ENCODE data around the gene VTN.

The VTN gene

GRCh38 chr17:28320215-28321061 lies 49.7 kb downstream of the VTN start:
- no peaks in the 10 kb centered on the region for H3K79me2 ChIP-seq
- no peak overlapping the region for H3K27ac ChIP-seq
- H3K9ac ChIP-seq = no peak overlapping the region
- H3K9me3 ChIP-seq (ENCODE audit: control insufficient read depth, low read length) = no peaks in the 10 kb centered on the region
- TF ChIP-seq CTCF (IDR thresholded peaks at IDR 0.05) = no peak
- H3K36me3 ChIP-seq (ENCODE audit: control insufficient read depth, insufficient read depth, low read length) = no peaks in the 10 kb centered on the region
- H3K27me3 ChIP-seq (ENCODE audit: control insufficient read depth, insufficient read depth, low read length) = no peaks in the 10 kb centered on the region
- H3K4me1 ChIP-seq = no peaks in the 10 kb centered on the region
- H3K4me3 ChIP-seq (ENCODE audit: low read depth, low read length) = no peak overlapping the region
- no peak overlapping the region for H3K4me2 ChIP-seq (ENCODE audit: low read length)
- H2AFZ ChIP-seq = no peak overlapping the region

- no peaks in the 10 kb centered on the region for H3K79me2 ChIP-seq
- H3K4me2 ChIP-seq (ENCODE audit: low read length) = peak overlapping the region; percentile 95
- H3K27me3 ChIP-seq (ENCODE audit: control insufficient read depth, insufficient read depth, low read length) = no peaks in the 10 kb centered on the region
- H3K4me3 ChIP-seq (ENCODE audit: low read depth, low read length) = peak overlapping the region; percentile 60
- no peak for TF ChIP-seq CTCF (IDR thresholded peaks at IDR 0.05)
- no peaks in the 10 kb centered on the region for H3K36me3 ChIP-seq (ENCODE audit: control insufficient read depth, insufficient read depth, low read length)
- no peaks in the 10 kb centered on the region for H3K9me3 ChIP-seq (ENCODE audit: control insufficient read depth, low read length)
- H3K4me1 ChIP-seq = no peaks in the 10 kb centered on the region
- peak overlapping the region; percentile 93 for H2AFZ ChIP-seq
- no peak overlapping the region for H3K27ac ChIP-seq
- no peak overlapping the region for H3K9ac ChIP-seq
Measured at GRCh38 chr17:28319598-28319935, 50.5 kb downstream of the VTN start.

GRCh38 chr17:28318759-28319597 lies 51.1 kb downstream of the VTN start, which contains the start of gene TMEM97:
TSS of gene TMEM97 (plus strand) at chr17:28319200. CDS start at chr17:28319240, 40 bp downstream.
- Histone ChIP-seq H3K4me2 (ENCODE audit: low read length) (peak within 1 kb of the TSS; percentile 95), H3K79me2 (no peaks in the 10 kb centered on the region), H3K36me3 (ENCODE audit: control insufficient read depth, insufficient read depth, low read length) (no peaks in the 10 kb centered on the region), H3K9ac (no peak within 1 kb of the TSS), H3K9me3 (ENCODE audit: control insufficient read depth, low read length) (no peaks in the 10 kb centered on the region), H3K27ac (no peak within 1 kb of the TSS), H3K27me3 (ENCODE audit: control insufficient read depth, insufficient read depth, low read length) (no peaks in the 10 kb centered on the region), H2AFZ (peak within 1 kb of the TSS; percentile 93), H3K4me3 (ENCODE audit: low read depth, low read length) (peak within 1 kb of the TSS; percentile 60), H3K4me1 (no peaks in the 10 kb centered on the region)
- peak; percentile 26 for TF ChIP-seq CTCF (IDR thresholded peaks at IDR 0.05)

- H3K9ac ChIP-seq = no peak overlapping the region
- no peaks in the 10 kb centered on the region for H3K79me2 ChIP-seq
- no peaks in the 10 kb centered on the region for H3K27me3 ChIP-seq (ENCODE audit: control insufficient read depth, insufficient read depth, low read length)
- peak overlapping the region; percentile 93 for H2AFZ ChIP-seq
- TF ChIP-seq CTCF (IDR thresholded peaks at IDR 0.05) = no peak
- H3K9me3 ChIP-seq (ENCODE audit: control insufficient read depth, low read length) = no peaks in the 10 kb centered on the region
- H3K27ac ChIP-seq = no peak overlapping the region
- peak overlapping the region; percentile 82 for H3K4me2 ChIP-seq (ENCODE audit: low read length)
- peak overlapping the region; percentile 54 for H3K4me3 ChIP-seq (ENCODE audit: low read depth, low read length)
- H3K36me3 ChIP-seq (ENCODE audit: control insufficient read depth, insufficient read depth, low read length) = no peaks in the 10 kb centered on the region
- H3K4me1 ChIP-seq = no peaks in the 10 kb centered on the region
Measured at GRCh38 chr17:28317966-28318758, 51.9 kb downstream of the VTN start.
